Mucosa of descending colon (tissue), 3 donors: ENCODE measurements around the gene ENDOU. TPM values are rescaled to one million over a fixed set of nuclear protein-coding genes. Genes with fewer than 3 reads are reported as not detected.

ENCODE experiments used
- ATAC-seq: fragments of 200-7000 bp; cut with Tn5 transposase; one replicate; pipeline ENCODE4 v1.9.1; 2020; ENCODE audit warnings: mild to moderate bottlenecking, moderate library complexity
- DNase-seq, 3 donors: peaks; one replicate each; pipeline ENCODE4 v3.0.0-alpha.2; 2020
- H3K36me3 ChIP-seq: fragments of 200-600 bp; one replicate; pipeline ENCODE4 v1.8.0; 2021; ENCODE audit warnings: low read depth, mild to moderate bottlenecking
- H3K4me1 ChIP-seq: fragments of 200-600 bp; one replicate; pipeline ENCODE4 v1.8.0; 2021; ENCODE audit warnings: low read depth, mild to moderate bottlenecking
- H3K4me3 ChIP-seq: fragments of 200-600 bp; one replicate; pipeline ENCODE4 v1.8.0; 2021; ENCODE audit warnings: mild to moderate bottlenecking
- H3K9me3 ChIP-seq: fragments of 200-600 bp; one replicate; pipeline ENCODE4 v1.8.0; 2021; ENCODE audit warnings: mild to moderate bottlenecking
- CTCF ChIP-seq: fragments of 200-600 bp; IDR thresholded peaks from one replicate; pipeline ENCODE4 v1.8.0; 2022; ENCODE audit warnings: antibody characterized with exemption, mild to moderate bottlenecking
- intact Hi-C, 2 donors: fragments of 100-400 bp; cut with DNase I in 1 of 2; cut with micrococcal nuclease in 1 of 2; formaldehyde crosslinking; loops; one replicate each; pipeline versions ENCODE4 v1.11.0 to v1.11.1; 2022; cut with DNase I, micrococcal nuclease
- total RNA-seq, 3 donors: library from RNA; stranded (reverse); fragmentation: NEBNext Ultra II Directional in 2 of 3; extraction: Animal tissue kit (Norgen Biotek cat#: 25700) in 2 of 3; gene quantifications; one replicate each; pipeline versions ENCODE4 v1.2.1 to v1.2.4, GENCODE V29; 2021 to 2023
- donor health status: DM: no; HTN: no; CAD: no; lungs with moderate emphysema.
- donor health status: DM: no; HTN: no; CAD: no.
- donor health status: DM: no; HTN: yes; CAD: no.

ENDOU gene
- total RNA-seq, 3 donors from 2014 or later, result 0.19 to 0.31 TPM; not detected in 1

GRCh38 chr12:47758584-47758833 is 33.2 kb upstream of the ENDOU start:
- no peak for ATAC-seq
- DNase-seq, result no peak
- TF ChIP-seq CTCF, result no peak
- H3K36me3 ChIP-seq, result no peaks in the 10 kb centered on the region
- no peaks in the 10 kb centered on the region for H3K9me3 ChIP-seq
- intact Hi-C loops, result no loop called here
- H3K4me1 ChIP-seq, result peaks cover 38% of the 10 kb centered on the region
- H3K4me3 ChIP-seq, result peak overlapping the region; percentile 16

GRCh38 chr12:47757840-47758583 is 32.7 kb upstream of the ENDOU start:
- intact Hi-C loops, result no loop called here
- peak overlapping the region; percentile 16 for H3K4me3 ChIP-seq
- H3K9me3 ChIP-seq, result no peaks in the 10 kb centered on the region
- DNase-seq, result peak in 2 of 3 donors; percentile 50 to 64
- TF ChIP-seq CTCF, result no peak
- H3K36me3 ChIP-seq, result no peaks in the 10 kb centered on the region
- peaks cover 43% of the 10 kb centered on the region for H3K4me1 ChIP-seq
- no peak for ATAC-seq

- peaks cover 45% of the 10 kb centered on the region for H3K4me1 ChIP-seq
- intact Hi-C loops, result no loop called here
- H3K4me3 ChIP-seq, result no peak overlapping the region
- H3K9me3 ChIP-seq, result no peaks in the 10 kb centered on the region
- no peak for TF ChIP-seq CTCF
- DNase-seq (no peak), ATAC-seq (no peak)
- no peaks in the 10 kb centered on the region for H3K36me3 ChIP-seq
Measured at GRCh38 chr12:47757364-47757839, 32.1 kb upstream of the ENDOU start.

GRCh38 chr12:47755655-47756562 is 30.6 kb upstream of the ENDOU start:
- no peaks in the 10 kb centered on the region for H3K9me3 ChIP-seq
- H3K4me3 ChIP-seq, result no peak overlapping the region
- DNase-seq (peak; percentile 79 to 83 (median 82)), ATAC-seq (peak; percentile 53)
- intact Hi-C loops, result no loop called here
- H3K36me3 ChIP-seq, result no peaks in the 10 kb centered on the region
- no peak for TF ChIP-seq CTCF
- peaks cover 47% of the 10 kb centered on the region for H3K4me1 ChIP-seq

- DNase-seq (peak; percentile 90 to 91 (median 90)), ATAC-seq (peak; percentile 71)
- H3K36me3 ChIP-seq, result no peaks in the 10 kb centered on the region
- TF ChIP-seq CTCF, result no peak
- H3K4me1 ChIP-seq, result peaks cover 47% of the 10 kb centered on the region
- intact Hi-C loops, result no loop called here
- H3K4me3 ChIP-seq, result no peak overlapping the region
- H3K9me3 ChIP-seq, result no peaks in the 10 kb centered on the region
Measured at GRCh38 chr12:47754881-47755280, 29.6 kb upstream of the ENDOU start.
